H9 (cell line): ENCODE data around the gene ACSL6. TPM values are rescaled to one million over a fixed set of nuclear protein-coding genes. Genes with fewer than 3 reads are reported as not detected.

Experiments used
- DNase-seq: peaks from one replicate; pipeline ENCODE4 v3.0.0-alpha.2; 2017
- H2AFZ ChIP-seq: one replicate; pipeline ENCODE4 v1.6.1; 2013; ENCODE audit warnings: mild to moderate bottlenecking, low read length, control low read depth, moderate library complexity
- H2AK5ac ChIP-seq: 2 replicates; pipeline ENCODE4 v1.6.1; 2013; ENCODE audit warnings: low read length, control low read depth, mixed read lengths; ENCODE audit not compliant: insufficient read length
- H2BK120ac ChIP-seq: one replicate; pipeline ENCODE4 v1.6.1; 2013; ENCODE audit warnings: low read depth, mild to moderate bottlenecking, low read length, control low read depth, inconsistent platforms; ENCODE audit not compliant: poor library complexity, severe bottlenecking
- H2BK12ac ChIP-seq: 2 replicates; pipeline ENCODE4 v1.6.1; 2013; ENCODE audit warnings: low read length, control low read depth, mixed read lengths, low read depth; ENCODE audit not compliant: insufficient read length
- H2BK15ac ChIP-seq: 2 replicates; pipeline ENCODE4 v1.6.1; 2013; ENCODE audit warnings: low read depth, low read length, control low read depth
- H2BK20ac ChIP-seq: one replicate; pipeline ENCODE4 v1.6.1; 2013; ENCODE audit warnings: low read depth, mild to moderate bottlenecking, low read length, control low read depth, inconsistent platforms; ENCODE audit not compliant: poor library complexity, severe bottlenecking
- H2BK5ac ChIP-seq: 2 replicates; pipeline ENCODE4 v1.6.1; 2013; ENCODE audit warnings: low read length, control low read depth, mixed read lengths; ENCODE audit not compliant: insufficient read length
- H3K14ac ChIP-seq: 2 replicates; pipeline ENCODE4 v1.6.1; 2013; ENCODE audit warnings: low read length, control low read depth; ENCODE audit not compliant: insufficient read depth
- H3K18ac ChIP-seq: 2 replicates; pipeline ENCODE4 v1.6.1; 2013; ENCODE audit warnings: low read depth, mild to moderate bottlenecking, mixed read lengths, low read length, control low read depth; ENCODE audit not compliant: insufficient read length
- H3K23ac ChIP-seq: 2 replicates; pipeline ENCODE4 v1.6.1; 2013; ENCODE audit warnings: low read length, control low read depth, mixed read lengths, low read depth; ENCODE audit not compliant: insufficient read length
- H3K23me2 ChIP-seq: 2 replicates; pipeline ENCODE4 v1.6.1; 2013; ENCODE audit warnings: low read depth, mild to moderate bottlenecking, mixed read lengths, low read length, control low read depth; ENCODE audit not compliant: insufficient read length, poor library complexity, severe bottlenecking
- H3K27ac ChIP-seq: 2 replicates; pipeline ENCODE4 v1.5.1; 2013; ENCODE audit warnings: low read length, control low read depth, mixed read lengths, low read depth; ENCODE audit not compliant: insufficient read length
- H3K27me3 ChIP-seq: 2 replicates; pipeline ENCODE4 v1.6.1; 2013; ENCODE audit warnings: low read length, control low read depth, inconsistent platforms; ENCODE audit not compliant: insufficient read depth
- H3K4ac ChIP-seq: 2 replicates; pipeline ENCODE4 v1.6.1; 2013; ENCODE audit warnings: low read depth, mild to moderate bottlenecking, control low read depth, inconsistent platforms, low read length, moderate library complexity
- H3K4me1 ChIP-seq: 2 replicates; pipeline ENCODE4 v1.6.1; 2013; ENCODE audit warnings: low read length, control low read depth, inconsistent platforms; ENCODE audit not compliant: insufficient read depth
- H3K4me2 ChIP-seq: 2 replicates; pipeline ENCODE4 v1.6.1; 2013; ENCODE audit warnings: low read length, control low read depth, mixed read lengths; ENCODE audit not compliant: insufficient read length, insufficient read depth
- H3K56ac ChIP-seq: 2 replicates; pipeline ENCODE4 v1.6.1; 2013; ENCODE audit warnings: low read depth, mild to moderate bottlenecking, mixed read lengths, low read length, control low read depth; ENCODE audit not compliant: insufficient read length
- H3K79me1 ChIP-seq: 2 replicates; pipeline ENCODE4 v1.6.1; 2013; ENCODE audit warnings: low read depth, mild to moderate bottlenecking, moderate library complexity, low read length, control low read depth, inconsistent platforms; ENCODE audit not compliant: insufficient read depth, poor library complexity, severe bottlenecking
- H3K79me2 ChIP-seq: 2 replicates; pipeline ENCODE4 v1.6.1; 2013; ENCODE audit warnings: low read length, control low read depth, inconsistent platforms; ENCODE audit not compliant: insufficient read depth
- H3K9ac ChIP-seq: 2 replicates; pipeline ENCODE4 v1.6.1; 2013; ENCODE audit warnings: low read length, control low read depth, mixed read lengths; ENCODE audit not compliant: insufficient read length; ENCODE audit errors: extremely low read depth
- H3K9me3 ChIP-seq: one replicate; pipeline ENCODE4 v1.6.1; 2013; ENCODE audit warnings: low read depth, low read length, inconsistent platforms; ENCODE audit not compliant: control insufficient read depth
- H3T11ph ChIP-seq: one replicate; pipeline ENCODE4 v1.6.1; 2013; ENCODE audit warnings: mild to moderate bottlenecking, low read length, control low read depth, inconsistent platforms
- H4K20me1 ChIP-seq: one replicate; pipeline ENCODE4 v1.6.1; 2013; ENCODE audit not compliant: control insufficient read depth, insufficient read length, insufficient read depth
- H4K5ac ChIP-seq: 2 replicates; pipeline ENCODE4 v1.6.1; 2013; ENCODE audit warnings: low read depth, mild to moderate bottlenecking, mixed read lengths, low read length, control low read depth; ENCODE audit not compliant: insufficient read length
- H4K8ac ChIP-seq: replicated peaks from 2 replicates; pipeline ENCODE4 v1.6.1; 2013; ENCODE audit warnings: low read length, control low read depth, mixed read lengths, low read depth; ENCODE audit not compliant: insufficient read length
- H4K91ac ChIP-seq: 2 replicates; pipeline ENCODE4 v1.6.1; 2013; ENCODE audit warnings: low read depth, mild to moderate bottlenecking, moderate library complexity, mixed read lengths, low read length, control low read depth; ENCODE audit not compliant: insufficient read length
- H3K27ac Mint-ChIP-seq, 3 experiments: 2 replicates in 2 of 3; 3 replicates in 1 of 3; pipeline ENCODE4 v1.8.0; 2020 to 2021; ENCODE audit warnings: mixed read lengths in 3 of 3, mild to moderate bottlenecking in 1 of 3, moderate library complexity in 1 of 3
- H3K27me3 Mint-ChIP-seq: 2 replicates; pipeline ENCODE4 v1.8.0; 2021; ENCODE audit warnings: low read depth, mild to moderate bottlenecking, moderate library complexity, mixed read lengths
- H3K36me3 Mint-ChIP-seq, 3 experiments: 2 replicates in 2 of 3; 3 replicates in 1 of 3; pipeline ENCODE4 v1.8.0; 2020 to 2021; ENCODE audit warnings: low read depth in 3 of 3, mixed read lengths in 3 of 3; ENCODE audit not compliant: insufficient read depth in 1 of 3
- H3K4me1 Mint-ChIP-seq, 2 experiments: 2 replicates each; pipeline ENCODE4 v1.8.0; 2020; ENCODE audit warnings: mixed read lengths in 2 of 2
- H3K4me3 Mint-ChIP-seq, 2 experiments: 2 replicates in 1 of 2; 3 replicates in 1 of 2; pipeline ENCODE4 v1.8.0; 2020 to 2021; ENCODE audit warnings: mild to moderate bottlenecking in 2 of 2, mixed read lengths in 2 of 2, moderate library complexity in 1 of 2
- H3K9me3 Mint-ChIP-seq, 2 experiments: 2 replicates in 1 of 2; 3 replicates in 1 of 2; pipeline ENCODE4 v1.8.0; 2020; ENCODE audit warnings: mild to moderate bottlenecking in 2 of 2, mixed read lengths in 2 of 2, moderate library complexity in 1 of 2
- WGBS: extraction: QIAGEN DNeasy Blood & Tissue Kit; methylation state at CpG from one replicate; pipeline ENCODE4 v1.1.7; 2013; ENCODE audit warnings: missing lambda C conversion rate, low lambda C conversion rate, mixed read lengths; ENCODE audit not compliant: insufficient read length; ENCODE audit errors: extremely low coverage; 5-methylcytosine and 5-hydroxymethylcytosine counted together
- total RNA-seq: library from RNA; stranded (reverse); gene quantifications from 2 replicates; pipeline ENCODE4 v1.2.1, GENCODE V29; 2021
- TF ChIP-seq, protein P1 (sequence below): fragments of 200-600 bp; sonication (generic); conservative IDR thresholded peaks from 3 replicates; pipeline ENCODE4 v1.8.0; 2021; ENCODE audit warnings: antibody characterized with exemption, mild to moderate bottlenecking

ACSL6 gene
- total RNA-seq, 1 experiment from 2014 or later, result 1.6 TPM

DNA sequence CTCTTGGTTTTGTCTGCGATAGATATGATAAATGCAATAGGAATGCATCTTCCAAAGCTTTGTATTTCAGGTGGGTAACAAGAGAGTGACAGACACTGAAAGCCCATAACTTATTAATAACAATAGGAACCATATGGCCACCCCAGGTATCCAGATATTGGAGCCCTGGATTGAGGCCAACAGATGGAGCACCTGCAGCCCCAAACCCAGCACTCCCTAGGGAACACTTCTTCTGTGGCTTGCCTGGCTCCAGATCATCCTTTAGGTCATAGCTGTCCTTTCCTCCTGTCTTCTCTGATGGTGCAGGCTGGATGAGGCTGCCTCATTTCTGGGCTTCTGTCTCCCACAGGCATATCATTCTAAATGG, 44.0 kb upstream of the ACSL6 start:
- Histone ChIP-seq H3T11ph (no peak overlapping the region), H3K9ac (no peak overlapping the region), H2AK5ac (no peak overlapping the region), H3K23ac (no peak overlapping the region), H2BK5ac (no peak overlapping the region), H3K27me3 (no peaks in the 10 kb centered on the region), H3K56ac (no peak overlapping the region), H2BK20ac (no peak overlapping the region), H4K5ac (no peak overlapping the region), H3K27ac (no peak overlapping the region), H3K4ac (no peak overlapping the region), H4K91ac (no peak overlapping the region), H2AFZ (no peak overlapping the region), H4K20me1 (no peaks in the 10 kb centered on the region), H2BK12ac (no peak overlapping the region), H4K8ac (no peak overlapping the region), H3K23me2 (no peaks in the 10 kb centered on the region), H2BK15ac (no peak overlapping the region), H3K79me2 (no peaks in the 10 kb centered on the region), H3K18ac (no peak overlapping the region), H3K79me1 (no peaks in the 10 kb centered on the region), H3K4me1 (no peaks in the 10 kb centered on the region), H3K4me2 (no peak overlapping the region), H2BK120ac (no peak overlapping the region), H3K14ac (no peak overlapping the region), H3K9me3 (no peaks in the 10 kb centered on the region)
- Mint-ChIP-seq H3K27me3 (peaks cover 3% of the 10 kb centered on the region), H3K27ac (no peak overlapping the region), H3K4me1 (peaks cover 4 to 5% of the 10 kb centered on the region in 2 experiments; a peak in 2 of 4 replicates), H3K36me3 (no peaks in the 10 kb centered on the region), H3K9me3 (no peaks in the 10 kb centered on the region), H3K4me3 (no peak overlapping the region)
- TF ChIP-seq, protein P1, sequence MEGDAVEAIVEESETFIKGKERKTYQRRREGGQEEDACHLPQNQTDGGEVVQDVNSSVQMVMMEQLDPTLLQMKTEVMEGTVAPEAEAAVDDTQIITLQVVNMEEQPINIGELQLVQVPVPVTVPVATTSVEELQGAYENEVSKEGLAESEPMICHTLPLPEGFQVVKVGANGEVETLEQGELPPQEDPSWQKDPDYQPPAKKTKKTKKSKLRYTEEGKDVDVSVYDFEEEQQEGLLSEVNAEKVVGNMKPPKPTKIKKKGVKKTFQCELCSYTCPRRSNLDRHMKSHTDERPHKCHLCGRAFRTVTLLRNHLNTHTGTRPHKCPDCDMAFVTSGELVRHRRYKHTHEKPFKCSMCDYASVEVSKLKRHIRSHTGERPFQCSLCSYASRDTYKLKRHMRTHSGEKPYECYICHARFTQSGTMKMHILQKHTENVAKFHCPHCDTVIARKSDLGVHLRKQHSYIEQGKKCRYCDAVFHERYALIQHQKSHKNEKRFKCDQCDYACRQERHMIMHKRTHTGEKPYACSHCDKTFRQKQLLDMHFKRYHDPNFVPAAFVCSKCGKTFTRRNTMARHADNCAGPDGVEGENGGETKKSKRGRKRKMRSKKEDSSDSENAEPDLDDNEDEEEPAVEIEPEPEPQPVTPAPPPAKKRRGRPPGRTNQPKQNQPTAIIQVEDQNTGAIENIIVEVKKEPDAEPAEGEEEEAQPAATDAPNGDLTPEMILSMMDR, result no peak
- no CpG with 5 or more reads among the region's 1 CpG for WGBS
- no peak for DNase-seq
